ENCODE measurements around the gene MAPKBP1.

Gene MAPKBP1

GRCh38 chr15:41852736-41853590 lies 78.7 kb downstream of the MAPKBP1 start:
- no peak for DNase-seq

- no peak for DNase-seq
Measured at GRCh38 chr15:41853831-41854230, 79.5 kb downstream of the MAPKBP1 start.

GRCh38 chr15:41854443-41854842 lies 80.2 kb downstream of the MAPKBP1 start:
- DNase-seq = no peak

GRCh38 chr15:41855261-41855961 lies 81.1 kb downstream of the MAPKBP1 start:
- no peak for DNase-seq

GRCh38 chr15:41856262-41856661 lies 82.0 kb downstream of the MAPKBP1 start:
- DNase-seq = no peak

- no peak for DNase-seq
Measured at GRCh38 chr15:41856716-41857115, 82.4 kb downstream of the MAPKBP1 start.

- no peak for DNase-seq
Measured at GRCh38 chr15:41857316-41857715, 83.0 kb downstream of the MAPKBP1 start.

- DNase-seq = no peak
Measured at GRCh38 chr15:41858756-41859155, 84.5 kb downstream of the MAPKBP1 start.

- DNase-seq = peak; percentile 36
Measured at GRCh38 chr15:41860049-41860828, 86.0 kb downstream of the MAPKBP1 start.

- DNase-seq = no peak
Measured at GRCh38 chr15:41861736-41862356, 87.6 kb downstream of the MAPKBP1 start.

- no peak for DNase-seq
Measured at GRCh38 chr15:41862515-41863116, 88.3 kb downstream of the MAPKBP1 start.

- DNase-seq = no peak
Measured at GRCh38 chr15:41865490-41866055, 91.3 kb downstream of the MAPKBP1 start.

- DNase-seq = no peak
Measured at GRCh38 chr15:41866263-41866703, 92.0 kb downstream of the MAPKBP1 start.

- no peak for DNase-seq
Measured at GRCh38 chr15:41866872-41867579, 92.7 kb downstream of the MAPKBP1 start.

- DNase-seq = no peak
Measured at GRCh38 chr15:41868321-41868720, 94.0 kb downstream of the MAPKBP1 start.

- DNase-seq = no peak
Measured at GRCh38 chr15:41869770-41870688, 95.7 kb downstream of the MAPKBP1 start.

- no peak for DNase-seq
Measured at GRCh38 chr15:41870689-41871081, 96.4 kb downstream of the MAPKBP1 start.

GRCh38 chr15:41871175-41871905 lies 97.1 kb downstream of the MAPKBP1 start:
- no peak for DNase-seq

GRCh38 chr15:41872166-41872747 lies 98.0 kb downstream of the MAPKBP1 start:
- DNase-seq = no peak

Measured in suppressor macrophage treated with lipopolysaccharide for 4 hours (primary cell).